Activated gamma-delta T cell treated with Interleukin-2 at 50 U/mL for 16 hours (primary cell): ENCODE results near the gene SIRPD.
"Not testable (repeated sequence)": the region's sequence is repeated elsewhere in the genome, so short reads cannot be mapped to it uniquely, and the experiment has no call there.

ENCODE experiments used
- DNase-seq: peaks from one replicate; pipeline ENCODE4 v3.0.0-alpha.2; 2020

SIRPD gene

DNA sequence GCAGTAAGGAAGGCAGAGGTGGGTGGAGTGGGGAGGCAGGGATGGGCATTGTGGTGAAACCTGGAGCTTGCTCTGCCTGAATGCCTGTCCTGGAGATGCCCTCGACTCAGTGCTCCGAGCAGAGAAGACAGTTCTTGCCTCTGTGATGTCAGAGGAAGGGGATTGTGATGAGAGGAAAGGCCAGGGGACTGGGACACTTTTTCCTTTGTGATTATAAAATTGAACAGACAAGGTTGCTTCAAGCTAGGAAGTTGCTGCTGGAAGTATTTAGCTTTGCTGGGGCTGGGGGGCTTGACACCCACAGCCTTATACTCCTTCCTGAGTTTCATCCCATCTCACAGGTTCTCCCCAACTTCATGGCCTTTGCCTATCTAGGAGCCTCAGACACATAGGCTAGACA, at the start of gene SIRPD:
Gene SIRPD, minus strand, starts transcription at position 101 of the 400 bp plus-strand sequence. Its CDS starts 52 bp downstream, at position 49.
- no peak for DNase-seq

DNA sequence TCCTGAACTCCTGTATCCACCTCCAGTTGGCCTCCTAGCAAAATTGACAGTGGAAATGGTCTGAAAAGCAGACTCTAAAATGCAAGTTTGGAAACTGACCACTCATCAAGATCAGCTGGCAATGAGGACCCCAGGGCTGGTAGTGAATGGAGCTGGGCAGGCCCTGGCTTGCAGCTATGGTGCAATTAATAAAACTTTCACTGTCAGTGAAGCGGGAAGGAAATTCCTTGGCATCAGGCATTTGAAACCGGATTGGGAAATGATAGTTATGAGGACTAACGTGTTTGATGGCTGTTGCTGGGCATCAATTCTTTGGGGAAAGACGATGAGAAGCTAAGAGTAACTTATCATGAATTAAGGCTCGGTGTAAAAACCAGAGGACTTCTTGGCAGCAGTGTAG, 43.2 kb upstream of the SIRPD start:
- no peak for DNase-seq

DNA sequence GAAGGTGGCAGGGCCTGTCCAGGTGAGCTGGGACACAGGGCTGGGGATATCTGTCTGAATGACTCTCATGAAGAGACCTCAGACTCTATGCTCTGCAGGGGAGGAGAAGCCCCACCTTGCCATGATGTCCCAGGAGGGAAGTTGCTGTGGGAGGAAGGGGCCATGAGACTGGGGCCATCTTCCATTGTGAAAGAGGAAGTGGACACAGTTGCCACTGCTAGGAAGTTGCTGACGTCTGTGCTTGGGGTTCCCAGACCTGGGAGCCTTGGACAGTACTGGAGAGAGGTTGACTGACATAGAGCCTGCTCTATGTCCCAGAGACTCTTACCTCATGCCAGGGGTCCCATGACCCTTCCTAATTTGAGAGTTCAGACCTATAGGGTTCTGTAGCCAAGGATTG, 37.8 kb upstream of the SIRPD start:
- DNase-seq, result no peak

DNA sequence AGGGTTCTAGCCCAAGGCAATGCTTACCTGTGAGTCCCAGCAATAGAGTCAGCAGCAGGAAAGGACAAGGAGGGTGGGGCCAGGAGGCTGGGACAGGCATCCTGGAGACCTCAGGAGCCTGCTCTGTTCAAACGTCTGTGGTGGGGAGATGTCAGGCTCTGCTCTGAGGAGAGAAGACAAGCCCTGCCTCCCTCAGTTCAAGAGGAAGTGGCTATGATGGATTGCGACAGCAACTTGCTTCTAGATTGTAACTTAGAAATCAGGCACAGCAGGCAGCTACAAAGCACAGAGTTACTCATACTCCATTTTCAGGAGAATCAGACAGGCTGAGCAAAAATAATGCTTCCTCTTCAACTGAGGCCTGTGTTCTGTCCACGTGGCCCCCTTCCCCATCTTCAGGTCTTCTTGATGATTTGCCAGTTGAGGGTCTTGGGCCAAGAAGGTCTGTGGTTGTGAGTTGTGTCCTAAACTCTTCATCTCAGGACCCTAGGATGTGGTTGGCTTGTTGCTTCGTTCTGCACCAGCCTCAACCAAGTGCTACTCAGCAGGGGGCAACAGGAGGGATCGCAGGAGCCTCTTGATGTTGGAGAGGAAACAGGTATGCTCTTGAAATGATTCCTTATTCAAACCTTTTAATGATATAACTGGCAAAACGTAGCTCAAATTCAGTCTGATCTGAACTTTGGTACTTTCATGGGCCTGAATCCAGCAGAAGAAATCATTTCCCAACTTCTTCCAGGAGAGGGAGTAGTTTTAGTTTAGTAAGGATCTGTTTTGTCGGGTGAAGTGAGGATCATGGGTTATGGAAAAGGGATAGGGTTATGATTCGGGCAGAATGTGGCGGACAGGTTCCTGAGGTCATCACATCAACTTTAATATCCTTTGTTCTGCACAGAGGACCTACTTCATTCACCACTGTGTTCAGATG, 31.3 kb upstream of the SIRPD start:
- DNase-seq, result no peak

DNA sequence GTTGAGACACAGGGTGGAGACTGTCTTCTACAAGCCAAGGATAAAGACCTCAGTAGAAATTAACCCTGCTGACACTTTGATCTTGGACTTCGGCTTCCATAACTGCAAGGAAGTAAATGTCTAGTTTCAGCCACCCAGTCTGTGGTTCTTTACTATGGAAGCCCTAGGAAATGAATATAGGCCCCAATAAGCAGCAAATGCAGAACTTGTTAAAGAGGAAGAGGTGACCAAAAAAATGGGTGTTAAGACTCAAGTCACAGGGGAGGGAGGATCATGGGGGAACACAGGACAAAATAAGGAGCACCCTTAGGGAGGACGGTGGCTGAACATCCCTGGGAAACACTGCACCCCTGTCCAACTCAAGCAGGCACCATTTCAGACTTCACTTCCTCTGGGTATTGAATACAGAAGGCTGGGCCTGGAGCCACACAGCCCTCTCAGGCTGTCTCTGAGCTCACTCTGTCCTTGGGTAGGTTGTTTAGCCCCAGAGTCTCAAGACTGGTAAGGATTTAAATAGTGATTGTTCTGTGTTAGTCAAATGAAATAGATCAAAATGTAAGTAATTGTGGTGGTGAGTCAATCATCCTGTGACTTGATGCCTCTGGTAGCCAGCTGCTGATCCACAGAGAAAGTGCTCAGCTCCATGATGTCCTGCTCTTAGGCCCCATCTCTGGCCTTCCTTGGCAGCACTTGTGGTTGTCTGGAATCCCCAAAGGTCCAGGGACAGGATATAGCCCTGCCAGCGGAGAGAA, 30.5 kb upstream of the SIRPD start:
- DNase-seq, result no peak

DNA sequence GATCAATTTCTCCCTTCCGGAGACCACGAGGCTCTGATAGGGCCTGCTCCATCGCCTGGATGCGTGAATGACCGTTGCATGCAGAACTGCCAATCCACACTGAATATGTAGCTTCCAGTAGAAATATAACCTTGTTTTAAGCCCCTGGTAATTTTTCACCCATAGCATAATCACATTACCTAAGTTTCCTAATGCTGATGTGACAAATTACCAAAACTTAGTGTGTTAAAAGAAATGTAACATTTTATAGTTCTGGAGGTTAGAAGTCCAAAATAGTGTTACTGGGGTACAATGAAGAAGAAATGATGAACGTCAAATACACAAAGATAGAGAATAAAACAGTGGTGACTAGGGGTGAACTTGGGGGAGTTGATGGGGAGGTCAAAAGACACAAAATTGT, 22.0 kb upstream of the SIRPD start:
- no peak for DNase-seq

DNA sequence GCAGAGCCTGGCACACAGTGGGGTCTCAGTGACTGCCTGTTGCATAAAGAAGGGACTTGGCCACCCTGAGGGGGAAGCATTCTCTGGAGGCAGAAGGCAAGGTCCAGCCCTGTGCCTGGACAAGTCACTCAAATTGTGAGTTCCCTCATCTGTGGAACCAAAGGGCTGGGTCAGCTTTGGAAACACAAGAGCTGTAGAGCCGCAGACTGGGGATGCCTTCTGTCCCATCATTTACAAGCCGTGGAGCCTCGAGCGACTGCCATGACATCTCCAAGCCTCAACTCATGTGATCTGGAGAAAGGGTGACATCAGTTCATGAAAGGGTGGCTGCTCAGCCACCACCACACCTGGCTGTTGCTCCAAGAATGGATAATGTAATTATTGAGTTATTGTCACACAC, 20.4 kb upstream of the SIRPD start:
- DNase-seq, result no peak

DNA sequence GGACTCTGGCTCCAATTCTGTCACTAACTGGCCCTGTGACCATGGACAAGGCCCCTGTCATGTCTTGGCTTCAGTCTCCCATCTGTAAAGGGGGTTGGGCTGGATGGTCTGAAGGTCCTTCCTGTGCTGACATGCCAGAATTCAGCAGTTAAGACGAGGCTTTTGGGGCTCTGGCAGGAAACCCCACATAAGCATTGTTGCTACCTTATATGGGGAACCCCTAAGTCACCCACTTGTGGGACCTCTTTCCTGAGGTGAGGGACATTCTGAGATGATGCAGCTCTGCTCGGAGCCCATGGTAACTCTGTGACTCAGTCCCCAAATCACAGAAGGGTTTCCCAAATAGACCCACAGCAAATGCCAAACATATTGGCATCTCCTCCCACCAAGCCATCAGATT, 19.8 kb upstream of the SIRPD start:
- not testable (repeated sequence) for DNase-seq

DNA sequence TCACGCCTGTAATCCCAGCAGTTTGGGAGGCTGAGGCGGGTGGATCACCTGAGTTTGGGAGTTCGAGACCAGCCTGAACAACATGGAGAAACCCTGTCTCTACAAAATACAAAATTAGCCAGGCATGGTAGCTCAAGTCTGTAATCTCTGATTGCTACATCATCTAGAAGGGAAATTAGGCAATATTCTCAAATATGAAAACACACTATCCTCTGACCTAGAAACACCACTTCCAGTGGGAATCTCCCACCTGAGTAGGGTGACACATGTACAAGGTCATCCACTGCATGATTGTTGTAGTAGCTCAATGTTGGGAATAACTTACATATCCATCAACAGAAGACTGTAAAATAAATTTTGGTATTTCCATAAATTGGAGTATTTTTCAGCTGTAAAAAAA, 19.1 kb upstream of the SIRPD start:
- DNase-seq, result no peak

DNA sequence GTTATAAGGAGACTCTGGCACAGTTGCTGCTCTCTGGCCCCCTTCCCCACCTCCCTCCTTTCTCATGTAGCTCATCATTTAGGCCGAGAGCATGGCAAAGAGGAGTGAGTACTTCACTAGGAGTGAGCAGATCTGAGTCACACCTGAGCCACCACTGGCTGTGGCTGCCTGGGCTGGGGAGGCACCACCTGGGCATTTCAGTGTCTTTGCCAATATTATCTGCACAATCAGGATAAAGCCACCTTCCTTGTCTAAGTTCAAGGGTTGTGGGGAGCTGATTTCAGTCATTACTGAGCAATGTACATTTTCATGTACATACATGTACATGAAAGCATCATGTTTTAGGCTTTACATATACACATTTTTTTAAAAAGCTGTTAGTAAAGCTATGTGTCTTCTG, 18.5 kb upstream of the SIRPD start:
- DNase-seq, result not testable (repeated sequence)

DNA sequence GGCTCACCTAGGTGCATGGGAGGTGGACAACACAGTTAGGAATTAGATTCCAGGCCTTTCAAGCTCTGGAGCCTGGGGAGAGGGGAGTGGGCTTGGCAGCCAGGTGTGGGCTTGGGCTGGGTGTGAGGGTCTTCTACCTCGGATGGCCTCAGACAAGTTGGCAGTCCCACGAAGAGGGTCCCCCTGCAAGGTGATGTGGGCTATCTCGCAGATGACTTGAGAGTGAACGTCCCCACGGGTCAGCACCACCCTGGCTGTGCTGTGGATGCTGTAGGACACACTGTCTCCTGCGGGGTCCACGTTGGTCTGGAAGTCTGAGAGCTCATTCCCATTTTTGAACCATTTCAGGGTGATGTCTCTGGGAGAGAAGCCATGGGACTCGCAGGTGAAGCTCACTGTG, 14.1 kb upstream of the SIRPD start:
- not testable (repeated sequence) for DNase-seq

DNA sequence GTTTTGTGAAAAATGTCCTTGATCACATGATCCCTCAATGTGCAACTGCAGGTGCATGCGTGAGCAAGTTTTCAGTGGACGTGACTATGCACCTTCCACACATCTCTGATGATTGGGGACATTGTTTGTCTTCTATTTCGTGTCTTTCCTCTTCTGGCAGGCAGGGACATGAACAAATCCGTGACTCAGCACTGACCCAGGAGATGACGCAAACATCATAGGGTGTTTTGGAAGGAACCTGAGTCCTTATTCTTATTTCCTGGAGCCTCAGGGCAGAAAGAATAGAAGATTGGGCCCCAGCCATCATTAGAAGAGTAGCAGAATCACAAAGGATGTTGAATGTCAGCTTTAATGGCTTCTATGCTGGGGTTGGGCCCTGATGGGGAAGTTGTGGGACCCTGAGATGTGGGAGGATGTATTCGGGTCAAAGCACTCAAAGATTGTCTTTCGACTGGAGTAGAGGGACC, 11.9 kb upstream of the SIRPD start:
- DNase-seq, result no peak

DNA sequence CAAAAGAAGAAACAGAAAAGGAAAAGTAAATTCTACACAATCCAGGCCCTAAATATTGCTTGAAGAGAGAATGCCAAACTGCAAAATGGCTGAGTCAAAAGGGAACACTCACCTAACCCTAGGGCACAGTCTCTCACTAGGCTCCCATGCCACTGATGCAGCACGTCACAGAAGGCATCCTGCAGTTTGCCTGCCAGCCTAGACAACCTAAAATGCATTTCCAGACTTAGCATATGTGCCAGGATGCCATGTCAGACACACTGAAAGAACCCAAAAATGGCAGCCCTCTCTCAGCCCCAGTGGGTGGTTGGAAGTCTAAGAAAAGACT, 10.6 kb upstream of the SIRPD start:
- no peak for DNase-seq

DNA sequence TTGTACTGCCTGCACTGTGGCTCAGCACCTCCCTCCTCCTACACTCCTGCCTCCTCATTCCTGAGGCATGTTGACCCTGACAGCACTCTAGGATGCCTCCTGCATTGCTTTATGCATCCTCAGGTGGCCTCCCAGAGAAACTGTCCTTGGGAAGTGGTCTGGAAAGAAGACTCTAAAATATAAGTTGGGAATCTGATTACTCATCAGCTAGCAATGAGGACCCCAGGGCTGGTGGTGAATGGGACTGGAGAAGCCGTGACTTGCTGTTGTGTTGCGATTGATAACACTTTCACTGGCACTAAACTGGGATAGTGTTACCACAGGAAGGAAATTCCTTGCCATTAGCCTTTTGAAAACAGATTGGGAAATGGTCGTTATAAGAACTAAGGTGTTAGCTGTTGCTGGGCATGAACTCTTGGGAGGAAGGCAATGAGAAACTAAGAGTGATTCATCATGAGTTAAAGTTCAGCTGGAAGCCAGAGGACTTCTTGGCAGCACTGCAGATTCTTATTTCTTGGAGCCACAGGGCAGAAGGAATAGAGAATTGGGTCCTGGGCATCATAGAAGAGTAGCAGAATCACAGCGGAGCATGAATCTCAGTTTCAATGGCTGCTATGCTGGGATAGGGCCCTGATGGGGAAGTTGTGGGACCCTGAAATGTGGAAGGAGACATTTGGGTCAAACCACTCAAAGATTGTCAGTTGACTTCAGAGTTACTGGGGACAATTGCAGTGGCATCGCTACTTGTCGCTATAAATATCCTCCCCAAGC, 10.1 kb upstream of the SIRPD start:
- no peak for DNase-seq

DNA sequence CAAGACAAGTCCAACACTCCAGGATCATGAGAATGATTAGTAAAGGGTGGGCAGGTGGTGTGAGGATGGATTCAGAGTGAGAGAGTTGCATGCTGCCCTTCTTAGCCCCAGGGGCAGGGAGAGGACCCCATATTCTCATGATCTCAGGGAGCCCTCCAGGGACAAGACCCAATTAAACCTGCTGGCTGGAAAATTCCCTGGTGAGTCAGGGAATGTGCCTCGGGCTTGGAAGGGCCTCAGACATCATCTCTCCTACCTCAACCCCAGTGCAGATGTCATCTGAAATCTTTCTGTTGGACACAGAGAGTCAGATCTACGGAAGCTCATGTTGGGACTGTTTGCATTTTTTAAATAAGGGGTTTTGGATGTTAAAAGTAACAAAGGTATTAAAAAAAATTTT, 9.2 kb upstream of the SIRPD start:
- DNase-seq, result no peak

DNA sequence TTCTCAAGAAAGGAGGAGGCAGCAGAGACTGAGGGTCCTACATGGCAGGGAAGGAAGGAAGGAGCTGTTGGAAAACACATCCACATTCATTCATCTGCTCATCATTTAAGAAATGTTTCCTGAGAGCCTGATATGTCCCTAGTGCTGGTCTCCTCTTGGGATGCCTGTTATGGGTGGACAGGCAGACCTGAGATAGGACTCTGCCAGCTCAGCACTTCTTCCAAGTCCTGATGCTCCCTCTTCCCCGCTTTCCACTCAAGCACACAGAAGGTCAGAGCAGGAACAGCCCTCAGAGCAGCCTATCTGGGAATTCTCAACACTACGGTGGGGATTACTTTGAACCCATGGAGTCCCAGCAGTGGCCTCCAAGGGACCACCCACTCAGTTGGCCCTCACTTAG, 8.0 kb upstream of the SIRPD start:
- DNase-seq, result no peak

DNA sequence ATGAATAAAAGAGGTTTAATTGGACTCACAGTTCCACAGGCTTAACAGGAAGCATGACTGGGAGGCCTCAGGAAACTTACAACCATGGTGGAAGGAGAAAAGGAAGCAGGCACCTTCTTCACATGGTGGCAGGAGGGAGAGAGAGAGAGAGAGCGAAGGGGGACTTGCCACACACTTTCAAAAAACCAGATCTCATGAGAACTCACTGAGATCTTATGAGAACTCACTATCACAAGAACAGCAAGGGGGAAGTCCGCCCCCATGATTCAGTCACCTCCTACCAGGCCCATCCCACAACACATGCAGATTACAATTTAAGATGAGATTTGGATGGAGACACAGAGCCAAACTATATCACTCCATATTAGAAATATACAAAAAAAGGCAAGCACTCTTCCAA, 6.1 kb upstream of the SIRPD start:
- no peak for DNase-seq

DNA sequence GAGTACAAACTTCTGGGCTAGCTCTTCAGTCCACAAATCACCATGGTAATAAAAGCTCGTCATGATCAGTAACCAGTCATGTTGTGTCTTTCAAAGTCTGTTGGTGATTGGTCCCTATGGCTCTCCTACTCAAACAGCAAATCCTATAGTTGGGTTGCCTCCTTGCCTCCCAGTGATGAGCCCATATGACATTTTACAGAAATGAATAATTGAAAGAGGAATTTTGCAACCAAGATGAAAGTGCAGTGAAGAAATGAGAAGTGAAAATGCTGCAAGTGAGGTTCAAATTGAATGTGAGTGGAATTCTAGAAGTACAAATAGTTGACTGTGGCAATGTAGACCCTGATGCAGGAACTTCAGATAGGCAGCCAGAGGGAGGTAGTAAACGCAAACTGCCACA, 5.1 kb upstream of the SIRPD start:
- DNase-seq, result no peak

DNA sequence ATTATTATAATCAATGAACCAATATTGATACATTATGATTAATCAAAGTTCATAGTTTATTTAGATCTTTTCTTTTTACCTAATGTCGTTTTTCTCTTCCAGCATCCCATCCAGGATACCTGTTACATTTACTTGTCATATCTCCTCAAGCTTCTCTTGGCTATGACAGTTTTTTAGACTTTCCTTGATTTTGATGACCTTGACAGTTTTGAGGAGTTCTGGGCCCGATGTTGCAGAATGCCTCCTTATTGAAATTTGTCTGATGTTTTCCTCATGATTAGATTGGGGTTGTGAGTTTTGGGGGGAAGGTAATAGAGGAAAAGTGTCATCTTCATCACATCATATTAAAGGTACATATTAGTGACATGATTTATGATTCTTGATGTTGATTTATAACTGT, 3.8 kb upstream of the SIRPD start:
- no peak for DNase-seq

DNA sequence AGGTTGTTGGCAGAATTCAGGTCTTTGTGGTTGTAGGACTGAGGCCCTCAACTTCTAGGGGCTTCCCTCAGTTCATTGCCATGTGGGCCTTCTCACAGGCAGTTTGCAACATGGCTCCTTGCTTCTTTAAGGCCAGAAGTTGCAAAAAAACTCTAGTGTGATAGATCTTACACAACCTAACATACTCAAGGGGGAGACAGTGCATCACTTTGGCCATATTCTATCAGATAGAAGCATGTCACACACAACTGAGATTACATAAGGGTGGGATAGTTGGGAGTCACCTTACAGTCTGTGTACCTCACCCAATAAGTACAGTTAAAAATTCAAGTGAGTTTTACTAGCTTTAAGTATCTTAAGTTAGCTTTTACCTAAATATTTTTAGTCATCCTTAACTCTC, 1.6 kb downstream of the SIRPD start:
- no peak for DNase-seq

DNA sequence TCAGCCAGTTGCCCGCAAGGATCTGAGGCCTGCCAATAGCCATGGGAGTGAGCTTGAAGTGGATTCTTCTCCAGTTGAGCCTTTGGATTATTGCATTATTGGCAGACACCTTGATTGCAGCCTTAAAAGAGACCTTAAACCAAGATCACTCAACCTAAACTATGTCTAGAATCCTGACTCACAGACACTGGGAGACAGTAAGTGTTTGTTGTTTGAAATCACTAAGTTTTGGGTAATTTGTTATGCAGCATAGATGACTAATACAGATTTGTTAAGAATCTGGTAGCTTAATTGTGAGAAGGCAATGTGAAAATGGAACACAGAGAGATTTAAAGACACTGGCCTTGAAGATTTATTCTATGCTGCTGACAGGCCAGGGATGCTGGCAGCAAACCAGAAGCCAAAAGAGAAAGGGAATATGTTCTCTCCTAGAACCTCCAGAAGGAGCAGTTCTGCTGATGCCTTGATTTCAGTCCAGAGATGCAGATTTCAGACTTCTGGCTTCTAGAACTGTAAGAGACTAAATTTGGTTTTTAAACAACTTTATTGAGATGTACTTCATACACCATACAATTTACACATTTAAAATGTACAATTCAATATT, 17.6 kb downstream of the SIRPD start:
- no peak for DNase-seq

DNA sequence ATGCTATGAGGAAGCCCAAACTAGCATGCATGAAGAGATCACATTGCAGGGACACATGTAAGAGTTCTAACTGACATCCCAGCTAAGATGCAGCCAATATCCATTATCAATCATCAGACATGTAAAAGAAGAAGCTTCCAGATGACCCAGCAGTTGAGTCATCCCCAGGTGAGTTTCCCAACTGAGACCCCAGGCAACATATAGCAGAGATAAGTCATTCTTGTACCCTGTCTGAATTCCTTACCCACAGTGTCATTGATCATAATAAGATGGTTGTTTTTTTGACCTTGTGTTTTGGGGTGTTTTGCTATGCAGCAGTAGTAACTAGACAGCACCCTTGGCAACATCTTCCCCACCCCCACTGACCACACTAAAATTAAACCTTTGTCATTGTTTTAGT, 18.9 kb downstream of the SIRPD start:
- DNase-seq, result no peak

DNA sequence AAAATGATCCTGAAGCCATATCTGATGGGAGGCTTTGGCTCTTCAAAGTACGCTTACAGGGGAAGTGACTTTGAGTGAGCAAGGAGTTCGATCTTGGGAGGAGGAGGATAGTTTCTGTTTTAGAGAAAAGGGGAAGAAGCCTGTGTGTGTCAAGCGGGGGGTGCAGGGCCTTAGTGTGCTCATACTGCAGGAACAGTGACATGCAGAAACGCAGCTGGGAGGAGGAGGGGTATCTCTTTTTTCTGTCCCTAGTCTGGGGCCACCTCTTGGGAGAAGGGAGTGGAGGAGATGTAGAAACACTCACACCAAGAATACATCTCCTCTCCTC, 19.8 kb downstream of the SIRPD start:
- no peak for DNase-seq
